Measurements from ENCODE around the gene ZNF761.
"Not testable (repeated sequence)": the region's sequence is repeated elsewhere in the genome, so short reads cannot be mapped to it uniquely, and the experiment has no call there.

DNA sequence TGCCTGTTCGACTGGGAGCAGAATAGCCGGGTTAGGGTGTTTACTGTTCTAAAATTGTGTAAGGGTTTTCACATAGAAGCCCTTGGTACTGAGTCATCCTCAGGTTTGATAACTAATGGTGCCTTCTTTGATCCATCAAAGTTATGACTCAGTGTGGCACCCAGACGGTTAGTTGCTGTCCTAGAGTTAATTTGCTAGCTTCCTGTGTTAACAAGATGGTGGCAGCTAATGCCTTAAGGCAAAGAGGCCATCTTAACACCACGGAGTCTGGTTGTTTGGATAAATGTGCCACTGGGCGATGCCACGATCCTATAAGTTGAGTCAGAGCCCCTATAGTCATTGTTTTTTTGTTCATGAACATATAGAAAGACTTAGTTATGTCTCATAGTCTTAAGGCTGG is 43.7 kb downstream of the ZNF761 start:
- not testable (repeated sequence) for TF ChIP-seq NFE2L2 (conservative IDR thresholded peaks at IDR 0.05; ENCODE audit: low read length); POLR2A (IDR thresholded peaks at IDR 0.05; ENCODE audit: low read length); RCOR1 (IDR thresholded peaks at IDR 0.05; ENCODE audit: low read depth, low read length); EP300 (IDR thresholded peaks at IDR 0.05); RFX5 (IDR thresholded peaks at IDR 0.05); HDAC2 (IDR thresholded peaks at IDR 0.05); KDM5A (IDR thresholded peaks at IDR 0.05)
- TF ChIP-seq, protein P1, sequence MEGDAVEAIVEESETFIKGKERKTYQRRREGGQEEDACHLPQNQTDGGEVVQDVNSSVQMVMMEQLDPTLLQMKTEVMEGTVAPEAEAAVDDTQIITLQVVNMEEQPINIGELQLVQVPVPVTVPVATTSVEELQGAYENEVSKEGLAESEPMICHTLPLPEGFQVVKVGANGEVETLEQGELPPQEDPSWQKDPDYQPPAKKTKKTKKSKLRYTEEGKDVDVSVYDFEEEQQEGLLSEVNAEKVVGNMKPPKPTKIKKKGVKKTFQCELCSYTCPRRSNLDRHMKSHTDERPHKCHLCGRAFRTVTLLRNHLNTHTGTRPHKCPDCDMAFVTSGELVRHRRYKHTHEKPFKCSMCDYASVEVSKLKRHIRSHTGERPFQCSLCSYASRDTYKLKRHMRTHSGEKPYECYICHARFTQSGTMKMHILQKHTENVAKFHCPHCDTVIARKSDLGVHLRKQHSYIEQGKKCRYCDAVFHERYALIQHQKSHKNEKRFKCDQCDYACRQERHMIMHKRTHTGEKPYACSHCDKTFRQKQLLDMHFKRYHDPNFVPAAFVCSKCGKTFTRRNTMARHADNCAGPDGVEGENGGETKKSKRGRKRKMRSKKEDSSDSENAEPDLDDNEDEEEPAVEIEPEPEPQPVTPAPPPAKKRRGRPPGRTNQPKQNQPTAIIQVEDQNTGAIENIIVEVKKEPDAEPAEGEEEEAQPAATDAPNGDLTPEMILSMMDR (IDR thresholded peaks at IDR 0.05) = not testable (repeated sequence)
- TF ChIP-seq, protein P2, sequence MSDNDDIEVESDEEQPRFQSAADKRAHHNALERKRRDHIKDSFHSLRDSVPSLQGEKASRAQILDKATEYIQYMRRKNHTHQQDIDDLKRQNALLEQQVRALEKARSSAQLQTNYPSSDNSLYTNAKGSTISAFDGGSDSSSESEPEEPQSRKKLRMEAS (IDR thresholded peaks at IDR 0.05) = not testable (repeated sequence)
